MCF 10A (cell line): ENCODE data around the gene SH3GL1. TPM values are rescaled to one million over a fixed set of nuclear protein-coding genes. Genes with fewer than 3 reads are reported as not detected.

ENCODE experiments used
- BruUV-seq: library from RNA; stranded (reverse); fragments of 400-500 nt; replicated peaks from 2 replicates; lab custom pipeline; 2021; lab: Mats Ljungman, UMichigan
- CTCF ChIA-PET: fragments of 300-600 bp; sonication (Branson Sonifier 250); formaldehyde crosslinking; extraction: SDS; loops from one replicate; lab custom pipeline; 2021; ENCODE audit warnings: antibody characterized with exemption, inconsistent platforms; lab: Yijun Ruan, JAX
- POLR2A ChIA-PET: fragments of 300-600, 350-650 bp; sonication (Branson Sonifier 250); formaldehyde crosslinking; extraction: SDS; loops from one replicate; lab custom pipeline; 2020; ENCODE audit warnings: antibody characterized with exemption, inconsistent platforms; lab: Yijun Ruan, JAX
- DNase-seq: peaks from one replicate; pipeline ENCODE4 v3.0.0-alpha.2; 2018; ENCODE audit not compliant: unreplicated experiment
- H3K27ac Mint-ChIP-seq: one replicate; pipeline ENCODE4 v1.8.0; 2022; ENCODE audit warnings: mild to moderate bottlenecking, low read depth, mixed read lengths; ENCODE audit not compliant: unreplicated experiment
- H3K27me3 Mint-ChIP-seq: one replicate; pipeline ENCODE4 v1.8.0; 2022; ENCODE audit warnings: mixed read lengths; ENCODE audit not compliant: insufficient read depth, unreplicated experiment
- H3K36me3 Mint-ChIP-seq: one replicate; pipeline ENCODE4 v1.8.0; 2022; ENCODE audit warnings: mild to moderate bottlenecking, moderate library complexity, mixed read lengths; ENCODE audit not compliant: insufficient read depth, unreplicated experiment
- H3K4me1 Mint-ChIP-seq: one replicate; pipeline ENCODE4 v1.8.0; 2022; ENCODE audit warnings: mixed read lengths; ENCODE audit not compliant: insufficient read depth, unreplicated experiment
- H3K4me3 Mint-ChIP-seq: one replicate; pipeline ENCODE4 v1.8.0; 2022; ENCODE audit warnings: mild to moderate bottlenecking, moderate library complexity, mixed read lengths; ENCODE audit not compliant: unreplicated experiment
- H3K9me3 Mint-ChIP-seq: one replicate; pipeline ENCODE4 v1.8.0; 2022; ENCODE audit warnings: mixed read lengths; ENCODE audit not compliant: unreplicated experiment
- intact Hi-C: fragments of 100-400 bp; cut with micrococcal nuclease; formaldehyde crosslinking; loops from 2 replicates; pipeline ENCODE4 v1.14.1; 2022
- total RNA-seq: library from RNA; stranded (reverse); gene quantifications from 2 replicates; pipeline ENCODE4 v1.2.3, GENCODE V29; 2022
- TF ChIP-seq, protein P1 (sequence below): fragments of 200-600 bp; IDR thresholded peaks from one replicate; pipeline ENCODE4 v1.8.0; 2022; ENCODE audit warnings: antibody characterized with exemption, mild to moderate bottlenecking; ENCODE audit not compliant: unreplicated experiment

Gene SH3GL1
- total RNA-seq, 1 experiment from 2014 or later = 106 TPM

DNA sequence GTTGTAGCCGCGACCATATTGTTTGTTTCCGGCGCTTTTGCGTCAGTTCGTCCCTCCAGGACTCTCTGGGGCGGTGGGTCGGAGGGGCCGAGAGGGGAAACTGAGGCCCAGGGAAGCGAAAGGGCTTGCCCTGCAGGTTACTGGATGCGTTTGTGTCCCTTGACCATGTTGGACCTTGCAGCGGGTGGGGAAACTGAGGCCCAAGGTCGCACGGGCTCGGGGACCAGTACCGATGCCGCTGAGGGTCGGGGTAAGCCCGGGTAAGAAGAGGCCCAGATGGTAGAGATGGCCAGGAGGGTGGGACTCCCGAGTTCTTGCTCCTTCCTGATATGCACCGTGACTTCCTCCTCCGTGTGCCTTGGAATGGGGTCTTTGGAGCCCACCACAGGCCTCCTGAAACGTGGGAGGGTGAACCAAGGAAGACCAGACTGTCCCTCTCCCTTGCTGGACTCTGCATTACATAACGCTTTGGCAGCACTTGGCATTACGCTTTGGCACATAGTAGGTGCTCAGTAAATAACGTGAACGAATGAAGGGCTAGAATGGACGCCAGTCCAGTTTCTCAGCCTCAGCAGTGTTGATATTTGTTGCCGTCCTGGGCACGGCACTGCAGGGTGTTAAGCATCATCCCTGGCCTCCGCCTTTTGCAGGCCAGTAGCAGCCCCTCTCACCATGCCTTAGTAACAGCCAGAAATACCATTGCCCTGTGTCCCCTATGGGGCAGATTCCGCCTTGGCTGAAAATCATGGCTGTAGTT lies 2.8 kb upstream of the SH3GL1 start:
- TF ChIP-seq, protein P1, sequence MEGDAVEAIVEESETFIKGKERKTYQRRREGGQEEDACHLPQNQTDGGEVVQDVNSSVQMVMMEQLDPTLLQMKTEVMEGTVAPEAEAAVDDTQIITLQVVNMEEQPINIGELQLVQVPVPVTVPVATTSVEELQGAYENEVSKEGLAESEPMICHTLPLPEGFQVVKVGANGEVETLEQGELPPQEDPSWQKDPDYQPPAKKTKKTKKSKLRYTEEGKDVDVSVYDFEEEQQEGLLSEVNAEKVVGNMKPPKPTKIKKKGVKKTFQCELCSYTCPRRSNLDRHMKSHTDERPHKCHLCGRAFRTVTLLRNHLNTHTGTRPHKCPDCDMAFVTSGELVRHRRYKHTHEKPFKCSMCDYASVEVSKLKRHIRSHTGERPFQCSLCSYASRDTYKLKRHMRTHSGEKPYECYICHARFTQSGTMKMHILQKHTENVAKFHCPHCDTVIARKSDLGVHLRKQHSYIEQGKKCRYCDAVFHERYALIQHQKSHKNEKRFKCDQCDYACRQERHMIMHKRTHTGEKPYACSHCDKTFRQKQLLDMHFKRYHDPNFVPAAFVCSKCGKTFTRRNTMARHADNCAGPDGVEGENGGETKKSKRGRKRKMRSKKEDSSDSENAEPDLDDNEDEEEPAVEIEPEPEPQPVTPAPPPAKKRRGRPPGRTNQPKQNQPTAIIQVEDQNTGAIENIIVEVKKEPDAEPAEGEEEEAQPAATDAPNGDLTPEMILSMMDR = no peak
- no TSS peak for BruUV-seq
- H3K9me3 Mint-ChIP-seq = no peaks in the 10 kb centered on the region
- no peaks in the 10 kb centered on the region for H3K27me3 Mint-ChIP-seq
- H3K4me3 Mint-ChIP-seq = peak overlapping the region; percentile 71
- H3K27ac Mint-ChIP-seq = peak overlapping the region; percentile 94
- DNase-seq = no peak
- intact Hi-C loops = no loop called here
- peaks cover 26% of the 10 kb centered on the region for H3K4me1 Mint-ChIP-seq
- POLR2A ChIA-PET = interaction anchor here (0.7 to 3.3 kb wide), 12 partner anchors 11 to 1449 kb away, joined by 3 to 93 read pairs (median 5); no protein-coding TSS in a partner anchor
- H3K36me3 Mint-ChIP-seq = no peaks in the 10 kb centered on the region
- CTCF ChIA-PET = interaction anchor here (1.1 to 1.7 kb wide), 2 partner anchors 11 to 38 kb away, joined by 4 to 7 read pairs; no protein-coding TSS in a partner anchor

DNA sequence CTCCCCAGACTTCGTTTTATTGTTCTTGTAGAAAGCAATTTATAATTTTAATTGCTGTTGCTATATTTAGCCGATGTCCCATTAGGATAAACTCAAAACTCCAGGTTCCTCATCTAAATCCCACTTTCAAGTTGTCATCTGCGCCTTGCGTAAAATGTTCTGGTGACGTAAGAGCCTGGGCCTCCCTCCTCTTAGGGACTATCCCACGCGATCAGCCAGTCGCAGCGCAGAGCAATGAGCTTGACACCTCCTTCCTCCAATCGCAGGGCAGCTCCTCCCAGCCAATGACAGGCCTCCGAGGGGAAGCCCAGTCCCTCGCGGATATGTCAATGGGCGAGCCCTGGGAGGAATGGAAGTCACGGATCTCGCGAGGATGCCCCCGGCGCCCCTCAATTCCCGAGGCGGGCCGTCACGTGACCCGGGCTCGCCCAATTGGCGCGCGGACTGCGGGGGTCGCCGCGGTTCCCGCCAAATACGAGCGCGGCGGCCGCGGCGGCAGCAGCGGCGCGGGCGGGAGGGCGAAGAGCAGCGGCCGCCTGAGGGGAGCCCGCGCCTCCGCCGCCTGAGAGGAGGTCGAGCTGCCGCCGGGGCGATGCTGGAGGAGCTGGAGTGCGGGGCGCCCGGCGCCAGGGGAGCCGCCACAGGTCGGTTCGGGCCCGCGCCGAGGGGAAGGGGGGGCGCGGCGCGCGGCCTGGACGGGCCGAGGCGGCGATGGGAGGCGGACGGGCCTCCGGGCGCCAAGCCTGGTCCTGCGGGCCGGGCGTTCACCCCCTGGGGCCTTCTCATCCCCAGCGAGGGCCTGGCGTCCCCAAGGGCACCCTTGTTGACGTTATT lies 2.0 kb upstream of the SH3GL1 start, which contains the start of gene CHAF1A:
Gene CHAF1A (plus strand): TSS at position 470 of the 834 bp plus-strand sequence. CDS start 123 bp downstream, at position 593.
- Mint-ChIP-seq H3K4me3 (peak within 1 kb of the TSS; percentile 71), H3K27me3 (no peaks in the 10 kb centered on the region), H3K36me3 (no peaks in the 10 kb centered on the region), H3K4me1 (peaks cover 26% of the 10 kb centered on the region), H3K27ac (peak within 1 kb of the TSS; percentile 94), H3K9me3 (no peaks in the 10 kb centered on the region)
- intact Hi-C loops = no loop called here
- TF ChIP-seq, protein P1 = no peak
- no TSS peak for BruUV-seq
- ChIA-PET POLR2A (interaction anchor here (0.5 to 3.3 kb wide), 28 partner anchors 11 to 1501 kb away, joined by 3 to 93 read pairs (median 4); partner anchors contain the start of genes HDGFL2, MPND, MRPL54 and YJU2), CTCF (interaction anchor here (1.0 to 2.9 kb wide), 6 partner anchors 8 to 50 kb away, joined by 4 to 12 read pairs (median 6); no protein-coding TSS in a partner anchor)
- DNase-seq = peak; percentile 100

DNA sequence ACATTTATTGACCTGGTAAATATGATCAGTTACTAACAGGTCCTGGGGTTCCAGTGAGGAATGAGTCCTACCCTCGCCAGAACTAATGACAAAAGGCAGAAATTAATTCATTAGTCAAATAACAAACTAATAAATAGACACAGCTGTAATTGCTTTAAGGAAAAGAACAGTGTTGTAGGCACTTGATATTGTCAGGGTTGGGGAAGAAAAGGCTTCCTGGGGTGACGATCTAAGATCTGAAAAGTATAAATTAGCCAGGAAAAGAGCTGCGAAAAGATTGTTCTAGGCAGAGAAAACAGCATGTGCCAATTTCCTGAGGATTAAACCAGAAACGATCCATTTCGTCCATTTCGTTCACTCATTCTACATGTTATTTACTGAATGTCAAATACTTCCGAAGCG lies 1.4 kb upstream of the SH3GL1 start:
- TF ChIP-seq, protein P1 = no peak
- Mint-ChIP-seq H3K36me3 (peaks cover 3% of the 10 kb centered on the region), H3K4me3 (peak overlapping the region; percentile 71), H3K27me3 (no peaks in the 10 kb centered on the region), H3K4me1 (peaks cover 30% of the 10 kb centered on the region), H3K27ac (peak overlapping the region; percentile 94), H3K9me3 (no peaks in the 10 kb centered on the region)
- no peak for DNase-seq
- ChIA-PET CTCF (interaction anchor here (1.0 to 2.9 kb wide), 6 partner anchors 9 to 50 kb away, joined by 4 to 12 read pairs (median 6); no protein-coding TSS in a partner anchor), POLR2A (interaction anchor here (0.6 to 3.3 kb wide), 27 partner anchors 12 to 1501 kb away, joined by 3 to 93 read pairs (median 4); partner anchors contain the start of genes HDGFL2, MPND, MRPL54 and YJU2)
- BruUV-seq = TSS peak; percentile 42
- intact Hi-C loops = no loop called here
